ENCODE measurements around the gene RNF223. TPM values are rescaled to one million over a fixed set of nuclear protein-coding genes. Genes with fewer than 3 reads are reported as not detected.

RNF223 gene
- total RNA-seq, 1 experiment from 2014 or later: not detected

GRCh38 chr1:1055841-1056736, 18.0 kb downstream of the RNF223 start:
- H3K27ac ChIP-seq (ENCODE audit: insufficient read length, low read depth, low read length): no peak overlapping the region
- H3K4me1 ChIP-seq (ENCODE audit: insufficient read depth, low read length): no peaks in the 10 kb centered on the region
- peak overlapping the region in 1 of 3 experiments; percentile 81; a peak in 2 of 7 replicates for H3K27ac Mint-ChIP-seq
- no peak overlapping the region for H3T11ph ChIP-seq (ENCODE audit: low read length)
- H3K9me3 ChIP-seq (ENCODE audit: control insufficient read depth, low read depth, low read length): no peaks in the 10 kb centered on the region
- H3K56ac ChIP-seq (ENCODE audit: insufficient read length, low read depth, low read length): no peak overlapping the region
- H3K4me2 ChIP-seq (ENCODE audit: insufficient read depth, insufficient read length, low read length): no peak overlapping the region
- no peak overlapping the region for H4K91ac ChIP-seq (ENCODE audit: insufficient read length, low read depth, low read length)
- no peak overlapping the region for H2BK20ac ChIP-seq (ENCODE audit: low read depth, low read length, poor library complexity, severe bottlenecking)
- H3K9ac ChIP-seq (ENCODE audit: extremely low read depth, insufficient read length, low read length): no peak overlapping the region
- no CpG with 5 or more reads among the region's 50 CpGs for WGBS (ENCODE audit: extremely low coverage, insufficient read length, low lambda C conversion rate)
- H3K18ac ChIP-seq (ENCODE audit: insufficient read length, low read depth, low read length): no peak overlapping the region
- no peak overlapping the region for H2BK12ac ChIP-seq (ENCODE audit: insufficient read length, low read depth, low read length)
- no peak overlapping the region for H2AK5ac ChIP-seq (ENCODE audit: insufficient read length, low read length)
- no peaks in the 10 kb centered on the region for H3K9me3 Mint-ChIP-seq
- peaks cover 6% of the 10 kb centered on the region; the same call in 1 of the 2 replicates for H3K27me3 ChIP-seq (ENCODE audit: insufficient read depth, low read length)
- H3K4me1 Mint-ChIP-seq: peaks cover 12 to 17% of the 10 kb centered on the region in 2 experiments
- no peak overlapping the region for H4K8ac ChIP-seq (replicated peaks; ENCODE audit: insufficient read length, low read depth, low read length)
- no peak overlapping the region for H2BK15ac ChIP-seq (ENCODE audit: low read depth, low read length)
- H3K23me2 ChIP-seq (ENCODE audit: insufficient read length, low read depth, low read length, poor library complexity, severe bottlenecking): peaks cover 8% of the 10 kb centered on the region
- H2AFZ ChIP-seq (ENCODE audit: low read length): no peak overlapping the region
- DNase-seq: no peak
- H3K4me3 Mint-ChIP-seq: no peak overlapping the region
- H4K5ac ChIP-seq (ENCODE audit: insufficient read length, low read depth, low read length): no peak overlapping the region
- H3K79me1 ChIP-seq (ENCODE audit: insufficient read depth, low read depth, low read length, poor library complexity, severe bottlenecking): no peaks in the 10 kb centered on the region
- no peak overlapping the region for H3K14ac ChIP-seq (ENCODE audit: insufficient read depth, low read length)
- H2BK5ac ChIP-seq (ENCODE audit: insufficient read length, low read length): no peak overlapping the region
- no peak overlapping the region for H3K4ac ChIP-seq (ENCODE audit: low read depth, low read length)
- no peak for TF ChIP-seq CTCF (conservative IDR thresholded peaks at IDR 0.05)
- no peak overlapping the region for H2BK120ac ChIP-seq (ENCODE audit: low read depth, low read length, poor library complexity, severe bottlenecking)
- no peaks in the 10 kb centered on the region for H4K20me1 ChIP-seq (ENCODE audit: control insufficient read depth, insufficient read depth, insufficient read length)
- H3K79me2 ChIP-seq (ENCODE audit: insufficient read depth, low read length): no peaks in the 10 kb centered on the region; the same call in 1 of the 2 replicates
- H3K36me3 Mint-ChIP-seq (ENCODE audit: insufficient read depth in 1 of 3, low read depth in 3 of 3): peaks cover 8 to 34% (median 31%) of the 10 kb centered on the region in 3 experiments
- no peak overlapping the region for H3K23ac ChIP-seq (ENCODE audit: insufficient read length, low read depth, low read length)
- peaks cover 45% of the 10 kb centered on the region for H3K27me3 Mint-ChIP-seq (ENCODE audit: low read depth)
